Subcutaneous abdominal adipose tissue (tissue), 5 donors: ENCODE data around the gene GPAT3.
A peak's percentile ranks its signal among the peaks of the same experiment; 100 is the strongest.

ENCODE experiments used
- H3K27ac ChIP-seq: one replicate; pipeline ENCODE4 v1.7.0; 2013; ENCODE audit warnings: low read depth, mild to moderate bottlenecking, inconsistent platforms, low read length, moderate library complexity
- H3K27me3 ChIP-seq, 5 donors: one replicate each; pipeline ENCODE4 v1.7.0; 2013; ENCODE audit warnings: low read length in 5 of 5, inconsistent platforms in 1 of 5; ENCODE audit not compliant: control insufficient read depth in 5 of 5, insufficient read depth in 4 of 5
- H3K36me3 ChIP-seq, 5 donors: one replicate each; pipeline ENCODE4 v1.7.0; 2013; ENCODE audit warnings: low read length in 5 of 5; ENCODE audit not compliant: control insufficient read depth in 5 of 5, insufficient read depth in 5 of 5
- H3K4me1 ChIP-seq, 5 donors: one replicate each; pipeline ENCODE4 v1.7.0; 2013; ENCODE audit warnings: low read length in 5 of 5, mild to moderate bottlenecking in 3 of 5, moderate library complexity in 1 of 5; ENCODE audit not compliant: control insufficient read depth in 5 of 5, insufficient read depth in 5 of 5
- H3K4me3 ChIP-seq, 5 donors: one replicate each; pipeline ENCODE4 v1.7.0; 2013; ENCODE audit warnings: low read length in 5 of 5, low read depth in 1 of 5
- H3K9ac ChIP-seq, 5 donors: one replicate each; pipeline ENCODE4 v1.7.0; 2013; ENCODE audit warnings: low read length in 5 of 5, mild to moderate bottlenecking in 4 of 5, moderate library complexity in 3 of 5
- H3K9me3 ChIP-seq, 5 donors: one replicate each; pipeline ENCODE4 v1.7.0; 2013; ENCODE audit warnings: low read length in 5 of 5; ENCODE audit not compliant: control insufficient read depth in 5 of 5
- donor health status: healthy.
- donor health status: healthy.
- donor health status: healthy.
- donor health status: healthy.
- donor health status: healthy.

GPAT3 gene

DNA sequence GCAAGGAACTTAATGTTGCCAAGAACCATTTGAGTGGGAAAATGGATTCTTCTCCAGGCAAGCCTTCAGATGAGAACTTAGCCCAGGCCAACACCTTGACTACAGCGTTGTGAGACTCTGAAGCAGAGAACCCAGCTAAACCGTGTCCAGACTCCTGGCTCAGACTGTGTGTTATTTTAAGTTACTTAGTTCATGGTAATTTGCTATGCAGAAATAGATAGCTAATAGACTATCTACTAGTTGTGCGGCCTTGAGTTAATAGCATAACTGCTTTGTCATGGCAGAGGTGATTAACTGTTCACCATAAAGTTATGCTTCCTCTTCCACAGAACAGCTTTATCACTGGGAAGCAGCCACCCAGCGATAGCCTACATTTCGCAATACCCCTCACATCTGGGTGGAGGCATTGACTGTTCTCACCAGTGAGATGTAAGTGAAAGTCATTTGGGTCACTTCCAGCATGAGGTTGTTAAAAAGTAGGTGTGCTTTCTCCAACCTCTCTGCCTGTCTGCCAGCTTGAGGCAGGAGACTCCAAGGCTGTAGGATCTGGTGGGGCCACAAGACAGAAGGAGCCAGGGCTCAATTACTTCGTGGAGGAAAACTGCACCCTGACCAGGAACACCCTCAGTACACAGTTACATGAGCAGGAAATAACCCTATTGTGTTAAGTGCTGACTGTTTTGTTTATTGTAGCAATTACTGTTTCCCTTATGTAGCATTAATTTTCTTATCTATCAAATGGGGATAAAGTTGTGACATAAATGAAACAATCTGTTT is 94.2 kb downstream of the GPAT3 start:
- H3K9me3 ChIP-seq = no peaks in the 10 kb centered on the region
- H3K27ac ChIP-seq = no peak overlapping the region
- peaks cover 0 to 10% (median 4%) of the 10 kb centered on the region in 5 donors for H3K4me1 ChIP-seq
- no peaks in the 10 kb centered on the region for H3K27me3 ChIP-seq
- no peak overlapping the region for H3K9ac ChIP-seq
- no peak overlapping the region for H3K4me3 ChIP-seq
- H3K36me3 ChIP-seq = no peaks in the 10 kb centered on the region

DNA sequence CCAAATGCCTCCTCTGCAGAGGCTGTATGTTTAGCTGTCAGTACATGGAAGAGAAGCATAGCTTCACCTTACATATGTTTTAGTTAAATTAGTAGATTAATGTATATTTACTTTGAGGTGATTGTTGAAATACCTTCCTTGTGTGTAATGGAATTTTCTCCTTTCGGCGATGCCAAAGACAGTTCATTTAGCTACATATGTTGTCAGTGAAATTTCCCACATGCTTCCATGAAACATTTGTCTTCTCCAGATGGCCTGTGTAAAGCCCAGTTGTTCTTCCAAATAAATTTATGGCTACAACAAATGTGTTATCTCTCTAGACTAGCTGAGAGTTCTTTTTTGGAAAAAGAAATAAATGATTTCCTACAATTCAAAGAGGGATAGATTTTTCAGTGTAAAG is 95.2 kb downstream of the GPAT3 start:
- H3K36me3 ChIP-seq = no peaks in the 10 kb centered on the region
- H3K9me3 ChIP-seq = no peaks in the 10 kb centered on the region
- peaks cover 0 to 10% (median 2%) of the 10 kb centered on the region in 5 donors for H3K4me1 ChIP-seq
- H3K9ac ChIP-seq = no peak overlapping the region
- no peak overlapping the region for H3K27ac ChIP-seq
- no peaks in the 10 kb centered on the region for H3K27me3 ChIP-seq
- H3K4me3 ChIP-seq = no peak overlapping the region

DNA sequence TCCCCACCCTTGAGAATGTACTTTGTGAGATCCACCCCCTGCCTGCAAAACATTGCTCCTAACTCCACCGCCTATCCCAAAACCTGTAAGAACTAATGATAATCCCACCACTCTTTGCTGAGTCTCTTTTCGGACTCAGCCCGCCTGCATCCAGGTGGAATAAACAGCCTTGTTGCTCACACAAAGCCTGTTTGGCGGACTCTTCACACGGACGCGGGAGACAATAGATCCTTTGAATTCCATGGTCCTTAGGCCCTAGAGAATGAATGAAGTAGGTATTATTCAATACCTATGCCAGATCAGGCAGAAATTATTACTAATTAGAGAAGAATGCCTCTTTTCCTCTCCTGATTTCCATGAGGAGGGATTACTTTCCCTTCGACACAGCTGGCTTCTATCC is 101.0 kb downstream of the GPAT3 start:
- Histone ChIP-seq H3K4me3 (no peak overlapping the region), H3K36me3 (no peaks in the 10 kb centered on the region), H3K27me3 (no peaks in the 10 kb centered on the region), H3K9me3 (no peaks in the 10 kb centered on the region), H3K9ac (no peak overlapping the region), H3K4me1 (no peaks in the 10 kb centered on the region), H3K27ac (no peak overlapping the region)

- H3K36me3 ChIP-seq = no peaks in the 10 kb centered on the region
- H3K9me3 ChIP-seq = no peaks in the 10 kb centered on the region
- no peak overlapping the region for H3K9ac ChIP-seq
- peaks cover 0 to 3% (median 0%) of the 10 kb centered on the region in 5 donors for H3K4me1 ChIP-seq
- H3K27ac ChIP-seq = no peak overlapping the region
- H3K4me3 ChIP-seq = no peak overlapping the region
- H3K27me3 ChIP-seq = no peaks in the 10 kb centered on the region
Measured at GRCh38 chr4:83639849-83640493, 104.1 kb downstream of the GPAT3 start.

DNA sequence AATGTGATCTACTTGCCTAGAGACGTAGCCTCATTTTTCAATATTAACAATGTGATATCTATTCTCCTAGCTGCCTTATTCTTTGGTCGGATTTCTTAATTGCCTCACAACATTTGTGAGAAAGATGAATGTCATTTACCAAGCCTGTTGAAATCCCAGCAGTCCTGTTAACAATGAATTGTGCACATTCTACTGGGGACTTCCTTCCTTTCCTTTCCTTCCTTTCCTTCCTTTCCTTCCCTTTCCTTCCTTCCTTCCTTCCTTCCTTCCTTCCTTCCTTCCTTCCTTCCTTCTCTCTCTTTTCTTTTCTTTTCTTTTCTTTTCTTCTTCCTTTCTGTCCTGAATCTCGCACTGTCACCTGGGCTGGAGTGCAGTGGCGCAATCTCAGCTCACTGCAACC is 107.1 kb downstream of the GPAT3 start:
- Histone ChIP-seq H3K9ac (no peak overlapping the region), H3K27ac (no peak overlapping the region), H3K9me3 (no peaks in the 10 kb centered on the region), H3K4me3 (no peak overlapping the region), H3K27me3 (no peaks in the 10 kb centered on the region), H3K36me3 (no peaks in the 10 kb centered on the region), H3K4me1 (peaks cover 0 to 10% (median 3%) of the 10 kb centered on the region in 5 donors)

DNA sequence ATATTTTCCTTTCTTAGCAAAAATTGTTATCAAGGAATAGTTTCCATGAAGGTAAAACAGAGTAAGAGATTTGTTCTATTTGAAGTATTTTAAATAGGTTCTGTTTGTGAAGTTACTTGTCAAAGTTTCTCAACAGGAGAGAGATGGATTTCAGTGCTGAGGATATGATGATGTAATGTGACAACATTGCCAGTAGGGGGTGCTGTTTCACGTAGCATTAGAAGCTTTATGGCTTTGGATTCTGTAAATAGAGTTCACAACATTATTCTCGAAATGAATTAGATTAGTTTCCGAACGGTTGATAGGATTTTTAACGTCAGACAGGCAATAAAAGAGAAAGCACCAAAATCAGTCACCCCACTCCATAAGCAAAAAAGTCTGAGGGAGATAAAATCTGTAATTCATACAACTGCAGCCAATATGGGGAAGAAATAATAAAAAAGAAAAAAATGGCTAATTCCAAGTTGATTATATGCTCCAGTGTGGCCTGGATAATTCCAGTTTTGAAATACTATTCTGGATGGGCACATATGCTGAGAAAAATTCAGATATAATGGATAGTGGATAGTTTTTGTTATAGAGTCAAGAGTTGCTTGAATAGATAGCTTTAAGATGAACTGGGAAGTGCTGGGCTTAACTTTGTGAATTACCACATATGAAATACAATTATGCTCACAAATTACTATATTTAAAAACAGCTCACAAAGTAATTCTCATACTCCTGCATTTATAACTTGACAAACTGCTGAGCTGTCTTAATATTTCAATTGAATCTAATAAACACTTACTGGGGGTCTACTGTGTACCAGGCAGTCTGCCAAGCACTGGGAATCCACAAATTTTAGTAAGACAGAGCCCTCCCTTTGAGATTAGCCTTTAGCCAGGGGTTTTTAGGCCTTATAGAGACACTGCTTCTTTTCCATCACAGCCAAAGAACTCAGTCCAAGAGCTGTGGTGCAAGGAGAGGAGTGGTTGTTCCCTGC is 109.1 kb downstream of the GPAT3 start:
- H3K9me3 ChIP-seq = no peaks in the 10 kb centered on the region
- H3K27ac ChIP-seq = no peak overlapping the region
- H3K9ac ChIP-seq = peak overlapping the region in 1 of 5 donors; percentile 11
- no peaks in the 10 kb centered on the region for H3K36me3 ChIP-seq
- peaks cover 0 to 10% (median 3%) of the 10 kb centered on the region in 5 donors for H3K4me1 ChIP-seq
- no peaks in the 10 kb centered on the region for H3K27me3 ChIP-seq
- H3K4me3 ChIP-seq = no peak overlapping the region

DNA sequence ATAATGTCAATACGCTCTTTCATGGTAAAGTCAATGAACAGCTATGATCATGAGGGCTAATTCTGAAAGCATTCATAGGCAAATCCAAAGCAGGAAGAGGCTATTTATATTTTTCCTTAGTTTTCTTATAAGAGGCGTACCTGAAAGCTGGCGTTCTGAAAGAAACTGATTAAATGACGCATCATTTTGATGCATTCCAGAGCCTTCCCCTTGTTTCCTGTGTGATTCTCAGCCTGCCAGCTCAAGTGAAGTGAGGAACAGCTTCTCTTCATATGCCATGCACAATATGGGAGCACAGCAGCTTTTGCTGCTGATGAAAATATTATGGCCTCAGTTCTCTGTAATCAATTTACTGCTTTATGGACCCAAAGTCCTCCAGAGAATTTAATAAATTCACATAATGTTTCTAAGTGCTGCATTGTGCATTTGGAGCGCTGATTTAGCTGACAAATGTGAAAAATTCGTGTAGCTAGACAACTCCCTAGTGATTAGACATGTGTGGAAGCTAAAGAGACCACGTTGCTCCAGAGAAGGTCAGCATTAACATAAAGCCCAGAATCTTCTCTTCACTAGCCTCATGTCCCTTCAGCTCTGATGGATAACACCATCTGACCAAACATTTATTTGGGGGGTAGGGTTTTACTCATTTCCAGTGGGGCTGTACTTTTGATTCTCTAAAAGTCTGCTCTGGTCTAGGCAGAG is 110.8 kb downstream of the GPAT3 start:
- Histone ChIP-seq H3K9me3 (no peaks in the 10 kb centered on the region), H3K36me3 (no peaks in the 10 kb centered on the region), H3K27ac (no peak overlapping the region), H3K9ac (no peak overlapping the region), H3K27me3 (no peaks in the 10 kb centered on the region), H3K4me3 (no peak overlapping the region), H3K4me1 (peaks cover 0 to 10% (median 3%) of the 10 kb centered on the region in 5 donors)

GRCh38 chr4:83651846-83652245 is 115.9 kb downstream of the GPAT3 start:
- H3K36me3 ChIP-seq = no peaks in the 10 kb centered on the region
- no peaks in the 10 kb centered on the region for H3K4me1 ChIP-seq
- H3K9me3 ChIP-seq = no peaks in the 10 kb centered on the region
- H3K4me3 ChIP-seq = no peak overlapping the region
- no peaks in the 10 kb centered on the region for H3K27me3 ChIP-seq
- no peak overlapping the region for H3K9ac ChIP-seq
- H3K27ac ChIP-seq = no peak overlapping the region
